ENCODE measurements around the gene TEX51.

Gene TEX51

GRCh38 chr2:126894082-126894481 is 4.6 kb upstream of the TEX51 start:
- DNase-seq, result no peak

GRCh38 chr2:126894585-126895182 is 4.0 kb upstream of the TEX51 start:
- no peak for DNase-seq

- DNase-seq, result no peak
Observed at GRCh38 chr2:126895336-126895735, 3.4 kb upstream of the TEX51 start.

GRCh38 chr2:126896471-126896870 is 2.2 kb upstream of the TEX51 start:
- no peak for DNase-seq

- DNase-seq, result no peak
Observed at GRCh38 chr2:126899616-126900185, 1.0 kb downstream of the TEX51 start.

- no peak for DNase-seq
Observed at GRCh38 chr2:126900646-126901319, 2.1 kb downstream of the TEX51 start.

- no peak for DNase-seq
Observed at GRCh38 chr2:126901459-126901858, 2.8 kb downstream of the TEX51 start.

GRCh38 chr2:126902152-126902835 is 3.6 kb downstream of the TEX51 start:
- DNase-seq, result no peak

- no peak for DNase-seq
Observed at GRCh38 chr2:126902859-126903258, 4.2 kb downstream of the TEX51 start.

GRCh38 chr2:126905991-126906390 is 7.3 kb downstream of the TEX51 start:
- no peak for DNase-seq

- DNase-seq, result no peak
Observed at GRCh38 chr2:126906781-126907180, 8.1 kb downstream of the TEX51 start.

- no peak for DNase-seq
Observed at GRCh38 chr2:126907671-126908070, 9.0 kb downstream of the TEX51 start.

GRCh38 chr2:126908721-126909177 is 10.1 kb downstream of the TEX51 start:
- no peak for DNase-seq

- DNase-seq, result no peak
Observed at GRCh38 chr2:126909366-126909765, 10.7 kb downstream of the TEX51 start.

GRCh38 chr2:126909781-126910180 is 11.1 kb downstream of the TEX51 start:
- DNase-seq, result no peak

- no peak for DNase-seq
Observed at GRCh38 chr2:126910637-126911036, 11.9 kb downstream of the TEX51 start.

GRCh38 chr2:126911111-126911796 is 12.6 kb downstream of the TEX51 start:
- DNase-seq, result no peak

- DNase-seq, result no peak
Observed at GRCh38 chr2:126912201-126912600, 13.5 kb downstream of the TEX51 start.

GRCh38 chr2:126913329-126913728 is 14.6 kb downstream of the TEX51 start:
- DNase-seq, result no peak

- no peak for DNase-seq
Observed at GRCh38 chr2:126913881-126914615, 15.4 kb downstream of the TEX51 start.

- no peak for DNase-seq
Observed at GRCh38 chr2:126914811-126915500, 16.3 kb downstream of the TEX51 start.

GRCh38 chr2:126915903-126916302 is 17.2 kb downstream of the TEX51 start:
- no peak for DNase-seq
